IMR-90 (cell line): ENCODE data around the gene ZNF17. TPM values are rescaled to one million over a fixed set of nuclear protein-coding genes. Genes with fewer than 3 reads are reported as not detected.

Source experiments
- ATAC-seq: fragments of 200-7000 bp; cut with Tn5 transposase; 2 replicates; pipeline ENCODE4 v1.9.1; 2020; ENCODE audit warnings: low read depth, mild to moderate bottlenecking, moderate library complexity
- BruUV-seq: library from RNA; stranded (reverse); fragments of 400-500 nt; replicated peaks from 2 replicates; lab custom pipeline; 2021; lab: Mats Ljungman, UMichigan
- CTCF ChIA-PET: fragments of 300-600 bp; formaldehyde crosslinking; extraction: SDS; loops from one replicate; lab custom pipeline; 2021; ENCODE audit warnings: antibody characterized with exemption; lab: Yijun Ruan, JAX
- POLR2A ChIA-PET: fragments of 300-600 bp; sonication (Branson Sonifier 250); formaldehyde crosslinking; loops from one replicate; lab custom pipeline; 2022; ENCODE audit warnings: antibody characterized with exemption; ENCODE audit not compliant: unreplicated experiment; lab: Charles Lee
- DNase-seq: peaks from one replicate; pipeline ENCODE4 v3.0.0; 2013
- H2AFZ ChIP-seq: replicated peaks from 2 replicates; pipeline ENCODE3; 2013; ENCODE audit warnings: low read length, mild to moderate bottlenecking; ENCODE audit not compliant: poor library complexity
- H2AK5ac ChIP-seq: 2 replicates; pipeline ENCODE4 v1.6.1; 2013; ENCODE audit warnings: low read depth, low read length, inconsistent platforms
- H2AK9ac ChIP-seq: replicated peaks from 2 replicates; pipeline ENCODE3; 2013; ENCODE audit warnings: mild to moderate bottlenecking, low read depth, low read length, moderate library complexity; ENCODE audit not compliant: poor library complexity
- H2BK120ac ChIP-seq: 2 replicates; pipeline ENCODE4 v1.6.1; 2013; ENCODE audit warnings: low read depth, low read length, inconsistent platforms
- H2BK15ac ChIP-seq: 3 replicates; pipeline ENCODE4 v1.6.1; 2013; ENCODE audit warnings: low read depth, low read length, inconsistent platforms
- H2BK20ac ChIP-seq: 2 replicates; pipeline ENCODE4 v1.6.1; 2013; ENCODE audit warnings: low read depth, mild to moderate bottlenecking, inconsistent platforms, low read length, moderate library complexity
- H2BK5ac ChIP-seq: 2 replicates; pipeline ENCODE4 v1.6.1; 2013; ENCODE audit warnings: mild to moderate bottlenecking, low read depth, low read length, inconsistent platforms; ENCODE audit not compliant: poor library complexity, severe bottlenecking
- H3K14ac ChIP-seq: replicated peaks from 2 replicates; pipeline ENCODE4 v1.6.1; 2013; ENCODE audit warnings: low read depth, low read length, inconsistent platforms
- H3K18ac ChIP-seq: 2 replicates; pipeline ENCODE4 v1.6.1; 2013; ENCODE audit warnings: low read depth, low read length, control low read depth
- H3K23ac ChIP-seq: 2 replicates; pipeline ENCODE4 v1.6.1; 2013; ENCODE audit warnings: low read depth, low read length, inconsistent platforms
- H3K27ac ChIP-seq: 2 replicates; pipeline ENCODE4 v1.5.1; 2013; ENCODE audit warnings: mild to moderate bottlenecking, control low read depth, low read length; ENCODE audit not compliant: insufficient read depth
- H3K27me3 ChIP-seq: 2 replicates; pipeline ENCODE4 v1.6.1; 2013; ENCODE audit warnings: low read length; ENCODE audit not compliant: control insufficient read depth, insufficient read depth
- H3K36me3 ChIP-seq: 2 replicates; pipeline ENCODE4 v1.6.1; 2013; ENCODE audit warnings: low read length, mixed read lengths; ENCODE audit not compliant: control insufficient read depth, insufficient read depth
- H3K4ac ChIP-seq: 2 replicates; pipeline ENCODE4 v1.6.1; 2013; ENCODE audit warnings: low read depth, low read length, inconsistent platforms
- H3K4me1 ChIP-seq: 2 replicates; pipeline ENCODE4 v1.6.1; 2013; ENCODE audit warnings: low read length, mixed read lengths; ENCODE audit not compliant: control insufficient read depth, insufficient read depth
- H3K4me2 ChIP-seq: 2 replicates; pipeline ENCODE4 v1.6.1; 2013; ENCODE audit warnings: low read depth, mild to moderate bottlenecking, control low read depth, low read length, moderate library complexity
- H3K4me3 ChIP-seq: 2 replicates; pipeline ENCODE4 v1.5.1; 2013; ENCODE audit warnings: low read depth, mild to moderate bottlenecking, control low read depth, low read length, moderate library complexity; ENCODE audit not compliant: insufficient read depth
- H3K56ac ChIP-seq: 2 replicates; pipeline ENCODE4 v1.6.1; 2013; ENCODE audit warnings: low read length, inconsistent platforms; ENCODE audit not compliant: insufficient read depth; ENCODE audit errors: extremely low read depth
- H3K79me1 ChIP-seq, 2 experiments: 2 replicates each; pipeline ENCODE4 v1.6.1; 2013; ENCODE audit warnings: low read length in 2 of 2, inconsistent platforms in 1 of 2, low read depth in 1 of 2
- H3K9ac ChIP-seq: 2 replicates; pipeline ENCODE4 v1.6.1; 2013; ENCODE audit warnings: low read depth, low read length, control low read depth
- H3K9me1 ChIP-seq: 2 replicates; pipeline ENCODE4 v1.6.1; 2013; ENCODE audit warnings: low read length, inconsistent platforms; ENCODE audit not compliant: insufficient read depth
- H3K9me3 ChIP-seq: 2 replicates; pipeline ENCODE4 v1.6.1; 2013; ENCODE audit warnings: low read length; ENCODE audit not compliant: control insufficient read depth, insufficient read depth
- H4K20me1 ChIP-seq: 2 replicates; pipeline ENCODE4 v1.6.1; 2013; ENCODE audit warnings: low read length, inconsistent platforms; ENCODE audit not compliant: insufficient read depth
- H4K5ac ChIP-seq: 2 replicates; pipeline ENCODE4 v1.6.1; 2013; ENCODE audit warnings: mild to moderate bottlenecking, low read depth, low read length, control low read depth
- H4K8ac ChIP-seq, 2 experiments: 2 replicates each; pipeline ENCODE4 v1.6.1; 2013; ENCODE audit warnings: low read depth in 2 of 2, low read length in 2 of 2, control low read depth in 1 of 2, inconsistent platforms in 1 of 2
- H4K91ac ChIP-seq: 2 replicates; pipeline ENCODE4 v1.6.1; 2013; ENCODE audit warnings: low read depth, low read length, inconsistent platforms; ENCODE audit not compliant: insufficient read depth
- CTCF ChIP-seq: conservative IDR thresholded peaks from 2 replicates; pipeline ENCODE4 v1.5.1; 2012; ENCODE audit warnings: mild to moderate bottlenecking, low read depth, low read length, improper control_type of control experiment
- ELK1 ChIP-seq: fragments of 150-350 bp; IDR thresholded peaks from 2 replicates; pipeline ENCODE4 v1.6.1; 2016; ENCODE audit warnings: low read depth, mild to moderate bottlenecking, low read length, moderate library complexity, borderline replicate concordance
- FOS ChIP-seq: fragments of 150-350 bp; IDR thresholded peaks from 2 replicates; pipeline ENCODE4 v1.6.1; 2016; ENCODE audit warnings: low read depth, low read length
- MAFK ChIP-seq: IDR thresholded peaks from 2 replicates; pipeline ENCODE4 v1.6.1; 2012; ENCODE audit warnings: low read depth, low read length, improper control_type of control experiment
- MAZ ChIP-seq: IDR thresholded peaks from 2 replicates; pipeline ENCODE4 v1.6.1; 2012; ENCODE audit warnings: low read depth, mild to moderate bottlenecking, low read length, improper control_type of control experiment, moderate library complexity, borderline replicate concordance
- MXI1 ChIP-seq: IDR thresholded peaks from 2 replicates; pipeline ENCODE4 v1.6.1; 2012; ENCODE audit warnings: low read depth, mild to moderate bottlenecking, low read length, moderate library complexity, borderline replicate concordance
- RFX5 ChIP-seq: IDR thresholded peaks from 2 replicates; pipeline ENCODE4 v1.8.0; 2012; ENCODE audit warnings: low read depth, mild to moderate bottlenecking, low read length, moderate library complexity
- SMC3 ChIP-seq: fragments of 150-350 bp; IDR thresholded peaks from 2 replicates; pipeline ENCODE4 v1.6.1; 2016; ENCODE audit warnings: low read depth, mild to moderate bottlenecking, antibody characterized with exemption, low read length, moderate library complexity
- USF2 ChIP-seq: fragments of 150-350 bp; IDR thresholded peaks from 2 replicates; pipeline ENCODE4 v1.6.1; 2017; ENCODE audit warnings: mild to moderate bottlenecking, antibody characterized with exemption, low read length, low read depth
- WGBS, 2 experiments: methylation state at CpG; one replicate each; pipeline versions ENCODE4 v1.1.5 to v1.1.7; 2013; ENCODE audit warnings: missing lambda C conversion rate in 2 of 2; ENCODE audit not compliant: insufficient read length in 1 of 2; ENCODE audit errors: extremely low coverage in 2 of 2; 5-methylcytosine and 5-hydroxymethylcytosine counted together
- dilution Hi-C: fragments of 300-500 bp; cut with HindIII; formaldehyde crosslinking; loops from one replicate; pipeline ENCODE4 v1.14.3; 2018; ENCODE audit warnings: low sequenced_read_pairs; ENCODE audit not compliant: unreplicated experiment
- in situ Hi-C: fragments of 300-500 bp; cut with MboI; formaldehyde crosslinking; loops from 3 replicates; pipeline ENCODE4 v1.14.3; 2019; ENCODE audit warnings: low sequenced_read_pairs, inconsistent platforms, mixed read lengths
- intact Hi-C: fragments of 100-400 bp; cut with micrococcal nuclease; formaldehyde crosslinking; loops from 2 replicates; pipeline ENCODE4 v1.10.0; 2022
- polyA plus RNA-seq, 3 experiments: library from polyadenylated mRNA; depleted of rRNA; stranded (reverse); fragments of >200 nt; gene quantifications; 2 replicates each; pipeline ENCODE4 v1.2.3, GENCODE V29; 2012; ENCODE audit warnings: low replicate concordance in 1 of 3
- total RNA-seq: library from RNA; depleted of rRNA; stranded (reverse); fragments of >200 nt; gene quantifications from 2 replicates; pipeline ENCODE4 v1.2.3, GENCODE V29; 2012

The ZNF17 gene
- total and polyA plus RNA-seq, 2 of the 4 experiments (the other 2 are of a cell fraction) = 4.3 to 17.4 TPM

GRCh38 chr19:57377498-57378146 lies 33.3 kb upstream of the ZNF17 start:
- Histone ChIP-seq H4K8ac (no peak overlapping the region), H2AFZ (no peak overlapping the region), H3K9me1 (no peaks in the 10 kb centered on the region), H3K14ac (no peak overlapping the region), H3K27ac (no peak overlapping the region), H3K18ac (no peak overlapping the region), H3K9me3 (peaks cover 43% of the 10 kb centered on the region), H3K4me2 (no peak overlapping the region), H4K91ac (no peak overlapping the region), H2BK5ac (no peak overlapping the region), H3K4ac (no peak overlapping the region), H2BK15ac (no peak overlapping the region), H4K5ac (no peak overlapping the region), H3K36me3 (peaks cover 41% of the 10 kb centered on the region), H2AK5ac (no peak overlapping the region), H3K56ac (no peak overlapping the region), H3K4me3 (no peak overlapping the region), H3K23ac (no peak overlapping the region), H3K79me1 (no peaks in the 10 kb centered on the region), H2BK120ac (no peak overlapping the region), H2BK20ac (no peak overlapping the region), H3K4me1 (no peaks in the 10 kb centered on the region), H3K9ac (no peak overlapping the region), H4K20me1 (no peaks in the 10 kb centered on the region), H3K27me3 (no peaks in the 10 kb centered on the region), H2AK9ac (no peak overlapping the region)
- ATAC-seq = no peak
- intact Hi-C loops = no loop called here
- no TSS peak for BruUV-seq
- DNase-seq = no peak
- no peak for TF ChIP-seq MAFK
- no peak for TF ChIP-seq FOS
- TF ChIP-seq CTCF = no peak
- no peak for TF ChIP-seq ELK1
- no peak for TF ChIP-seq MAZ
- no peak for TF ChIP-seq RFX5
- TF ChIP-seq USF2 = no peak
- TF ChIP-seq SMC3 = no peak
- no peak for TF ChIP-seq MXI1
- ChIA-PET POLR2A (interaction anchor here (0.6 kb wide), 1 partner anchor 909 kb away, joined by 10 read pairs; no protein-coding TSS in a partner anchor), CTCF (no interaction called here)
- in situ Hi-C loops = loop anchor here (25.0 kb wide), 1 partner anchor 965 kb away; the partner anchor contains the start of gene ZNF583
- dilution Hi-C loops = no loop called here
- no CpG with 5 or more reads among the region's 3 CpGs for WGBS, 2 experiments
